Measurements from ENCODE around the gene TBX5.

Gene TBX5

GRCh38 chr12:114405519-114406271, at the start of gene TBX5:
Gene TBX5, minus strand, starts transcription at chr12:114406144. Its CDS starts 2,246 bp downstream, at chr12:114403898.
- no peak for DNase-seq

DNA sequence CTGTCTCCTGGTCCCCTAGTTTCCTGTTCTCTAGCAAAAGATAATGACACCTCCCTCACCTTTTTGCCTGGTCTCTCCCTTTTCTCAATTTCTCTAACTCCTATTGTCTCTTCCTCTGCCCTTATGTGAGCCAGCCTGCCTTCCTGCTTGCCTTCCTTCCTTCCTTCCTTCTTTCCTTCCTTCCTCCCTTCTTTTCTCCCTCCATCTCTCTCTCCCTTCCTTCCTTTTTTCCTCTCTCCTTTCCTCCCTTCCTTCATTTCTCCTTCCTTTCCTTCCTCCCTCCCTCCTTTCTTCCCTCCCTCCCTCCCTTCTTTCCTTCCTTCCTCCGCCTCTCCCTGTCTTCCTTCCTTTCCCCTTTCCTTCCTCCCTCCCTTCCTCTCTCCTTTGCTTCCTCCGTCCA, 45.7 kb upstream of the TBX5 start:
- no peak for DNase-seq

DNA sequence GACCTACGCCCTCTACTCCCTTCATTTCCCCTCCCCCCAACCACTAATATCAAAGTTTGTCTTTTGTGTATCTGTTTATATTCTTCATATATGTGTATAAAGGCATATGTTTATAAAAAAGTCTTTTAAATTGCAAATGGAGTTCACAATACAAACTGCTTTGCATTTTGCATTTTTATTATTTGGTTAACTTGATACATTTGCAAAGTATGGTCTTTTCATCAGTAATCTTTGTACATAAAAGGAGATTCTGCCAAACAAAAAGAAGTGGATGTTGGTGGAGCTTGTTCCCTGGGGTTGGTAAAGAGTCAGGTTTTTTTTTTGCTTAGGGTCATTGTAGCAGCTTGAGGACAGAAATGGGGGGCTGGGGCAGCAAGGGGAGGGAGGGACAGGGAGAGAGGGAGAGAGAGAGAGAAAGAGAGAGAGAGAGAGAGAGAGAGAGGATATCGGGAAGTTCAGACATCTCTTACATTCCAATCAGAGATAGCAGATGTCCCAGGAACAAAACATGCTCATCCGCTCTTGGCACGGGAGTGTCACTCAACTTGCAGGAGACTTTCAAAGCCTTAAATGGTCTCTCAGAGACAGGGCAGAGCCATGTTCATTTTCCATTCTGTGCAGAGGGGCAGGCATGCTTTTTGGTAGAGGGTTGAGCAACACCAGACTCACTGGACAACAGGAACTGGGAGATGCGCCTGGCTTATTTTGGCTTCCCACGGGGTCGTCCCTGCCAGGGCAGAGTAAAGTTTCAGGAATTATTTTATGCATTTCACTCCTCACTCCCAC, 44.8 kb upstream of the TBX5 start:
- no peak for DNase-seq

- no peak for DNase-seq
Observed at GRCh38 chr12:114450019-114450418, 44.1 kb upstream of the TBX5 start.

GRCh38 chr12:114448618-114448933, 42.6 kb upstream of the TBX5 start:
- no peak for DNase-seq

DNA sequence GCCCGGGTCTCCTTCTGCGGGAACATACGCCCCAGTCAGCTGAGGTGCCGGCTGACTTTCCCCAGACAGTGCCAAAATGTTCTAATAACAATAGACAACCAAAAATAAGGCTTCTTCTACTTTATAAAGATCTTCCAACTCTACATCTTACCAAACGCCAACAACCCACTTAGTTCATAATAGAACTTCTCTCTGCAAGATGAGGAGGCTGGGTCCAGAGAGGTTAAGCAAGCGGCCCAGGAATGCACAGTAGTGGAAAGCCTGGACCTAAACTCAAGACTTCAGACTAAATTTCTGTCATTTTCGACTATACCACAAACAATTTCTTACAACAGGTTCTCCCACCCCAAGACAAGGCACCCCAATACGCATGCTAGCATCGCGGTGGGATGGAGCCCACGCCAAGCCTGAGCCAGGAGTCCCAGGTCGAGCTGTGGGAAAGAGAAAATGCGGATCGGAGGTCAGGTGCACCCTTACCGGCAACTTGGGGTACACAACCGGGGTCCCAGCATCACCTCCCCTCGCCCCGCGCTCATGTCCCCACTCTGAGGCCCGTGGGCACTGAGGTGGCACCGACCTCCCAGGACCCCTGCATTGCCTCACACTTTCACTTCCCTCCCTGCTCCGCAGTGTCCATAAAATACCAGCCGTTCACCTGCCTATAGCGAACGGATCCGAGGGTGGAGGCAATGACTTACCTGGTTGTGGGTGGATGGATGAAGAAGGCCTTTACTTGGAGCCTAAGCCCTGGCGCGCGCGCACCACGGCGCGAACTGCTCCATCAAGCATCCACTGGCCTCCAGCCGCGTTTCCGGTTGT, 42.1 kb upstream of the TBX5 start:
- DNase-seq: no peak

- no peak for DNase-seq
Observed at GRCh38 chr12:114447274-114447716, 41.4 kb upstream of the TBX5 start.

GRCh38 chr12:114445401-114446323, 39.7 kb upstream of the TBX5 start:
- DNase-seq: no peak

- no peak for DNase-seq
Observed at GRCh38 chr12:114444422-114445279, 38.7 kb upstream of the TBX5 start.

GRCh38 chr12:114443607-114444421, 37.9 kb upstream of the TBX5 start:
- no peak for DNase-seq

- no peak for DNase-seq
Observed at GRCh38 chr12:114442578-114442977, 36.6 kb upstream of the TBX5 start.

DNA sequence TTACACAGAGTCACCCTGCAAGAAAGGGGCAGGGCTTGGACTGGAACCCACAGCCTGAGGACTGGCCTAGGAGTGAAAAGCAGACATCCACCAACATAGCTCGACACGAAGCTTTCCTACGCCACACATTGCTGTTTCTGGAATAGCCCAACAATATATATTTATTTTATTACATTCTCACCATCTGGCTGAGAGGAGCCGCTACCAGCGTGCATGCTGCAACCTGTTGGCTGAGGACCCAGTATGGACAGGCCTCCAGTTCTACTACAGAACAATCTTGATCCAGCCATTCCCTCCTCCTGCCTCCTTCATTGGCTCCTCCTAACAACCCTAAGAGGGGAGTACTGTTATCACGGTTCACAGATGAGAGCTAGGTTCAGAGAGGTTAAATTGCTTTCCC, 35.6 kb upstream of the TBX5 start:
- no peak for DNase-seq

DNA sequence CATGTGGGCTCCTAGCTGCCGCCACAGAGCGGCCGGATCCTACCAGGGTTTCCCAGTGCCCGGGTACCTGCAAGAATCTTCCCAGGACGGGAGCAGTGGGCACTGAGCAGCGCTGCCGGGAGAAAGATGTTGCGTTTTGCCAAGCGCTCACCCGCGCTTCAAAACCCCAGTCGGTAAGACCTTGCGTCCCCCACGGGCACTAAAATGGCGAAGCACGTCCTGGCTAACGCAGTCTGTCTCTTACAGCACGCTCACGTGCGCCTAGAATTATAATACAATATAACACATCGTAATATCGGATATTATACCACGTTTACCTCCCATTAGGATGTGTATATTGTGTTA, 35.1 kb upstream of the TBX5 start:
- DNase-seq: no peak

GRCh38 chr12:114440270-114441038, 34.5 kb upstream of the TBX5 start:
- DNase-seq: no peak

DNA sequence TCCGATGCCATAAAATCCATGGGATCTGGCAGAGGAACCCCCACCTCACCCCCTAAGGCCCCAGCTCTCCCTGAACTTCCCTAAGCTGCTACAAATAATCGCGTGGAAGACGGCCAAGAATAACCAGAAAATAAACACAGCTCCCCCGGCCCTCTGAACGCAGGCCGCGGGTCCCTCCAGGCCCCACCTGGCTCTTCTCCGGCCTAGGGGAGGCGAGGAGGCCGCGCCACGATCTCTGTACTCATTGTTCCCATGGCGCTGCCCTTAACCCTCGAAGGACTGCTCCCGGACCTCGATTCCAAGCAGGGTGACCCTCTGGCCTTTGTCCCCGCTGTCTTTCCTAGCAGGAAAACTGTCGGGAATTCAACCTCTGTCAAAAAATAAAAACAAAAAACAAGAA, 33.9 kb upstream of the TBX5 start:
- no peak for DNase-seq

DNA sequence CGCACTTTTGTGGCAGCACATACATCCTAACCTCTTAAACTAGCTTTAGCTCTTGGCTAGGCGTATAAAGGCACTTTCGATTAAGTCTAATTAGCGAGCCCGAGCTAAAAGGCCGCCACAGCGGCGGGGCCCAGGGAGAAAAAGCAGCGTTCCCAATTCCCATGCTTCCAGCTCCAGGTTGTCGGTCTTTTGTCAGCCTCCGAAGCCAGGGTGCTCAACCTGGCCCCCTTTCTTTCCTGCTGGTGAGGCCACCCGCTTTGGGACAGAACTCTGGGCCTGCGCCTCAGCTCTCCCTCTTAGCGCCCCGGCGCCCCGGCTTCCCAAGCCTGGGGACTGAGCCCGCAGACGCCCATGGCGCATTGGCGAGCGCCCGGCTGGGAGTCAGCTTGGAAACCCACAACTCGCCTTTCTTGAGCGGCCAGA, 33.3 kb upstream of the TBX5 start:
- no peak for DNase-seq

- DNase-seq: no peak
Observed at GRCh38 chr12:114438635-114439256, 32.8 kb upstream of the TBX5 start.

- DNase-seq: no peak
Observed at GRCh38 chr12:114434341-114434740, 28.4 kb upstream of the TBX5 start.

- no peak for DNase-seq
Observed at GRCh38 chr12:114431902-114432301, 26.0 kb upstream of the TBX5 start.

Measured in NCI-H2227 treated with DMSO at 0.1 percent for 48 hours (cell line).